Measurements from ENCODE around the gene IFI6. TPM values are rescaled to one million over a fixed set of nuclear protein-coding genes. Genes with fewer than 3 reads are reported as not detected.

IFI6 gene
- polyA plus RNA-seq, 5 donors = 25.0 to 40.3 (median 27.6) TPM

Other genes starting within 250 kb of the IFI6 start
- gene WASF2, start 182.0 kb downstream of the IFI6 start, polyA plus RNA-seq (ENCODE audit: insufficient read depth in 1 of 5, insufficient read length in 5 of 5, low replicate concordance in 1 of 5) = 100 to 1,000 TPM; 106 to 137 (median 126) TPM
- 10 to 100 TPM; 25.5 to 51.2 (median 47.9) TPM for gene AHDC1, start 68.0 kb downstream of the IFI6 start, polyA plus RNA-seq (ENCODE audit: insufficient read depth in 1 of 5, insufficient read length in 5 of 5, low replicate concordance in 1 of 5)
- 1 to 10 TPM; 3.0 to 4.9 (median 4.4) TPM for gene FGR, start 37.0 kb downstream of the IFI6 start, polyA plus RNA-seq (ENCODE audit: insufficient read depth in 1 of 5, insufficient read length in 5 of 5, low replicate concordance in 1 of 5)
- 10 to 100 TPM; 13.3 to 18.6 (median 16.0) TPM for gene FAM76A, start 53.8 kb upstream of the IFI6 start, polyA plus RNA-seq (ENCODE audit: insufficient read depth in 1 of 5, insufficient read length in 5 of 5, low replicate concordance in 1 of 5)
- 10 to 100 TPM; 44.0 to 64.3 (median 55.4) TPM for gene STX12, start 101.0 kb upstream of the IFI6 start, polyA plus RNA-seq (ENCODE audit: insufficient read depth in 1 of 5, insufficient read length in 5 of 5, low replicate concordance in 1 of 5)
- gene PPP1R8, start 158.6 kb upstream of the IFI6 start, polyA plus RNA-seq (ENCODE audit: insufficient read depth in 1 of 5, insufficient read length in 5 of 5, low replicate concordance in 1 of 5) = 10 to 100 TPM; 47.5 to 59.2 (median 51.2) TPM
- gene THEMIS2, start 200.4 kb upstream of the IFI6 start, polyA plus RNA-seq (ENCODE audit: insufficient read depth in 1 of 5, insufficient read length in 5 of 5, low replicate concordance in 1 of 5) = 1 to 10 TPM; 5.2 to 8.8 (median 6.1) TPM
- 10 to 100 TPM; 57.0 to 75.7 (median 65.2) TPM for gene RPA2, start 242.4 kb upstream of the IFI6 start, polyA plus RNA-seq (ENCODE audit: insufficient read depth in 1 of 5, insufficient read length in 5 of 5, low replicate concordance in 1 of 5)

All from right lung (tissue), 5 donors.